22Rv1 (cell line): Measurements from ENCODE around the gene HLCS.

ENCODE experiments used
- ZFX ChIP-seq: fragments of 450-650 bp; IDR thresholded peaks from 2 replicates; pipeline ENCODE4 v1.6.1; 2017; ENCODE audit warnings: antibody characterized with exemption, borderline replicate concordance
- TF ChIP-seq, protein P1 (sequence below): fragments of 450-650 bp; IDR thresholded peaks from 2 replicates; pipeline ENCODE4 v1.5.1; 2017; ENCODE audit warnings: mild to moderate bottlenecking

DNA sequence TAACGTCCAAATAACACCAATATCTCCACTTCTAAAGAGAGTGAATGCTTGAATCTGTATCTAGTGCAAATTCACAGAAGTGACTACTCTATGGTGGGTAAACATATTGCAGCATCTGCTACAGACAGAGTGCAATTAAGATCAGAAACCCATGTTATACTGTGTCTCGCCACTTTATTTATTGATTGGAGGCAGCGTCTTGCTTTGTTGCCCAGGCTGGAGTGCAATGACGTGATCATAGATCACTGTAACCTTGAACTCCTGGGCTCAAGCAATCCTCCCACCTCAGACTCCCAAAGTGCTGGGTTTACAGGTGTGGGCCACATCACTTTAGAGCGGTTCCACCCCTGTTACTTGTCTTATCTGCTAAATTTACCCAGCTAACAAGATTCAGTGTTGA lies 57.0 kb downstream of the HLCS start:
- TF ChIP-seq, protein P1, sequence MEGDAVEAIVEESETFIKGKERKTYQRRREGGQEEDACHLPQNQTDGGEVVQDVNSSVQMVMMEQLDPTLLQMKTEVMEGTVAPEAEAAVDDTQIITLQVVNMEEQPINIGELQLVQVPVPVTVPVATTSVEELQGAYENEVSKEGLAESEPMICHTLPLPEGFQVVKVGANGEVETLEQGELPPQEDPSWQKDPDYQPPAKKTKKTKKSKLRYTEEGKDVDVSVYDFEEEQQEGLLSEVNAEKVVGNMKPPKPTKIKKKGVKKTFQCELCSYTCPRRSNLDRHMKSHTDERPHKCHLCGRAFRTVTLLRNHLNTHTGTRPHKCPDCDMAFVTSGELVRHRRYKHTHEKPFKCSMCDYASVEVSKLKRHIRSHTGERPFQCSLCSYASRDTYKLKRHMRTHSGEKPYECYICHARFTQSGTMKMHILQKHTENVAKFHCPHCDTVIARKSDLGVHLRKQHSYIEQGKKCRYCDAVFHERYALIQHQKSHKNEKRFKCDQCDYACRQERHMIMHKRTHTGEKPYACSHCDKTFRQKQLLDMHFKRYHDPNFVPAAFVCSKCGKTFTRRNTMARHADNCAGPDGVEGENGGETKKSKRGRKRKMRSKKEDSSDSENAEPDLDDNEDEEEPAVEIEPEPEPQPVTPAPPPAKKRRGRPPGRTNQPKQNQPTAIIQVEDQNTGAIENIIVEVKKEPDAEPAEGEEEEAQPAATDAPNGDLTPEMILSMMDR = no peak
- no peak for TF ChIP-seq ZFX
